ENCODE data around the gene PNRC1.
"Not testable (repeated sequence)": the region's sequence is repeated elsewhere in the genome, so short reads cannot be mapped to it uniquely, and the experiment has no call there.

PNRC1 gene

DNA sequence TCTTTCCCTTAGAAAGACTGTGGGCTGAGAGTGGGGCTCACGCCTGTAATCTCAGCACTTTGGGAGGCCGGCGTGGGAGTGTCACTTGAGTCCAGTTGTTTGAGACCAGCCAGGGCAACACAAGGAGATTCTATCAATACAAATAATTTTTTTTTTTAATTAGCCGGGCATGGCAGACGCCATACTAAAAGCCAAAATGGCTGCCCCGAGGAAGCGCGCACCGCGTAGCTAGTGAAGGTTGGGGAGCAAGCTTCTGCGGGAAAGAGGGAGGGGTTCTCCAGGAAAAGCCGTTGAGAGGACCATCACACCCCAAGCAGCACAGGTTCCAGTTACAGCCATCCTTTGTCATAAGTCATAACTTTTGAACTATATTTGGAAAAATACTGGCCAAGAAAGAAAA is 21.3 kb upstream of the PNRC1 start:
- DNase-seq (ENCODE audit: low spot score) = no peak

GRCh38 chr6:89063881-89064280 is 16.7 kb upstream of the PNRC1 start:
- no peak for DNase-seq (ENCODE audit: low spot score)

DNA sequence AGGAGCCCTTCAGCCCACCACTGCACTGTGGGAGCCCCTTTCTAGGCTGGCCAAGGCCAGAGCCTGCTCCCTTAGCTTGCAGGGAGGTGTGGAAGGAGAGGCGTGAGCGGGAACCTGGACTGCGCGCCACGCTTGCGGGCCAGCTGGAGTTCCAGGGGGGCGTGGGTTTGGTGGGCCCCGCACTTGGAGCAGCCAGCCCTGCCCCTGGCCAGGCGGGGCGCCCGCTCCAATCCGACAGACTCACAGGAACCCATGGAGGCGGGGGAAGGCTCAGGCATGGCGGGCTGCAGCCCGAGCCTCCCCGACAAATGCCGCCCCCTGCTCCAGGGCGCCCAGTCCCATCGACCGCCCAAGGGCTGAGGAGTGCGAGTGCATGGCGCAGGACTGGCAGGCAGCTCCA is 15.6 kb upstream of the PNRC1 start:
- DNase-seq (ENCODE audit: low spot score) = not testable (repeated sequence)

- not testable (repeated sequence) for DNase-seq (ENCODE audit: low spot score)
Measured at GRCh38 chr6:89066121-89066520, 14.4 kb upstream of the PNRC1 start.

- DNase-seq (ENCODE audit: low spot score) = no peak
Measured at GRCh38 chr6:89066940-89067646, 13.5 kb upstream of the PNRC1 start.

- no peak for DNase-seq (ENCODE audit: low spot score)
Measured at GRCh38 chr6:89067796-89068195, 12.8 kb upstream of the PNRC1 start.

GRCh38 chr6:89068695-89069094 is 11.9 kb upstream of the PNRC1 start:
- DNase-seq (ENCODE audit: low spot score) = no peak

GRCh38 chr6:89069536-89070163 is 10.9 kb upstream of the PNRC1 start:
- DNase-seq (ENCODE audit: low spot score) = no peak

DNA sequence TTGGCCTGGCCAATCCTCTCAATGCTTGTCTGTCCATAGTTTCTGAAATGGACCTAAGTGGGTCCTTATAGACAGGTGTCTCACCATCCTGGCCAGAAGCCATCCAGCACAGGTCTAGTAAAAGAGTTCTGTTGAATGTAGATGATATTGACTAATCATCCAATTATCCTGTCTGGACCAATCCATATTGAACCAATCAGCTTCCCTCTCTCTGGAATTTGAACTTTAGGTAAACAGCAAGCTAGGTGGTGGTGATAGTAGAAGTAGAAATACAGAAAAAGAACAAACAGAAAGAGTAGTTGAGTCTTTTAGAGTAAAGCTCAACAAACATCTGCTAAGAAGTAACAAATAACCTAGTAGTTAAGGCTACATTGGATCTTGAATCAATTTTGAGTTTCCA is 9.5 kb upstream of the PNRC1 start:
- no peak for DNase-seq (ENCODE audit: low spot score)

DNA sequence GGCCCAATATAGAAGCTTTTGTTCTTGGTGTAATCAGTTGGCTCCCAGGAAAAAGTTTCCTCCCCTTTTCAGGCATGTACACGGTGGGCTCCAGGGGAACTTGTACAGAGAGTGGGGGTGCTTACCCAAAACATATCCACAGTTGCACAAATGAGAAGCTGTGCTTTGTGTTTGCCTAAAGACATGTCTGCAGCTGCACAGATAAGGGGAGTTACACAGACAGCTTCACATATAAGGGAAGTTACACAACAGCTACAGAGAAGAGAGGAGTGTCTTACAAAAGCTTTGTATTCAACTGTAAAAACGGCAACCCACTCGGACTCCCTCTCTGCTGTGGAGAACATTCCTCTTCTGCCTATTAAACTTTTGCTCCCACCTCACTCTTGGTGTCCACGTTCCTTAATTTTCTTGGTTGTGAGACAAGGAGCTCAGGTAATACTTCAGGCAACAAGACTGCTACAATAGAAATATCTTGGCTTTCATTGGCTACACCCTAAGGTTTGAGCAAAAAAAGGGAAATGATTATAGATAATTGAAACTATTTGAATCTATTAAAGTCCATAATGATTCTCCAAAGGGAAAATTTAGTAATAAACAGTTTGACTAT is 7.4 kb upstream of the PNRC1 start:
- DNase-seq (ENCODE audit: low spot score) = no peak

DNA sequence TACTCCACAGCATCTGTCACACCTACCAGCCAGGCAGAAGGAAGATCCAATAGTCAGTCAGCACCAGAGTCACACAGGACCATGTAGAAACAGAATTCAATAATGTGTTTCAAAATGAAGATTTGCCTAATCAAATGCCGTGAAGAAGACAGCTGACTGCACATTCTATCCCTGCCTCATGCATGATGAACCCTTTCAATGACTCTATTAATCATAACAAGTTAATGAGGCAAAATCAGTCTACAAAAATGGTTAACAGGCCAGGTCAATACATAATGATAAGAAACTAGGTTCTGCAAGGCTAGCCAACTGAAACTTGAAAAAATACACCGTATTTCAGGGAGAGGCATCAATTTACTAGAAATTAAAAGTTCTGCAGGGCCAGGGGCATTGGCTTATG is 6.7 kb upstream of the PNRC1 start:
- DNase-seq (ENCODE audit: low spot score) = no peak

DNA sequence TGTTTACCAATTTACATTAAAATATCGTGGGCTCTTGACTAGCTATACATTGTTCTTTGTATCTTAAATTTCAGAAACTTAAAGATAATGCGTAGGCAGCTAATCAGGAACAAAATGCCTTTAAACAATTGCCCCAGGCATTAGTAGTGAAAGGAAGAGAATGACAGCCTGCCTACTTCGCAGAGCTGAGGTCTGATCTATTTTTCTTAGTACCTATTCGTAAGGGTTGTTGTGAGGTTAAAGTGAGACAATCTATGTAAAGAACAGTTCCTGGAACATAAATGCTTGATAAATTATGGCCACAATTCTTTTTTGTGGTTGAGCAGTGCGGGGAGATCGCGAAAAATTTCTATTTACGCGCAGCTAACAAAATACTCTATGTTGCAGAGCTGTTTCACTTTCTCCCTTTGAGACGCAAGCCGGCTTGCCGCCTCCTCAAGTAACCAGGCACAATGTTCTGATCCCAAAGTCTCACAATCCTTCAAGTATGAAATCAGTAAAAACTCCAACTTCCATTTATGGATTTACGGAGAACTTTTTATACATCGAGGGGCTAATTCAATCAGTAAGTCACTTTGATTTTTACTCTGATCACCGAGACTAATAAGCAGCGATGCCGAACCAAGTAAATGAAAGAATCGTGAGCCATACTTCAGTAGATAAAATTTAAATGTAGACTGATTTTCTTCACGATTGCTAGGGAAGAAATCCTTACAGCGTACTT is 878 bp upstream of the PNRC1 start:
- DNase-seq (ENCODE audit: low spot score) = peak; percentile 81

DNA sequence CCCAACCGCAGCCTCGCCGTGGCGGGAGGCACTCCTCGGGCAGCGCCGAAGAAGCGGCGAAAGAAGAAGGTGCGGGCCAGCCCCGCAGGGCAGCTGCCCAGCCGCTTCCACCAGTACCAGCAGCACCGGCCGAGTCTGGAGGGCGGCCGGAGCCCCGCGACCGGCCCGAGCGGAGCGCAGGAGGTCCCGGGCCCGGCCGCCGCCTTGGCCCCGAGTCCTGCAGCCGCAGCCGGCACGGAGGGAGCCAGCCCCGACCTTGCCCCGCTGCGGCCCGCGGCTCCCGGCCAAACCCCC is 525 bp downstream of the PNRC1 start:
- no peak for DNase-seq (ENCODE audit: low spot score)

DNA sequence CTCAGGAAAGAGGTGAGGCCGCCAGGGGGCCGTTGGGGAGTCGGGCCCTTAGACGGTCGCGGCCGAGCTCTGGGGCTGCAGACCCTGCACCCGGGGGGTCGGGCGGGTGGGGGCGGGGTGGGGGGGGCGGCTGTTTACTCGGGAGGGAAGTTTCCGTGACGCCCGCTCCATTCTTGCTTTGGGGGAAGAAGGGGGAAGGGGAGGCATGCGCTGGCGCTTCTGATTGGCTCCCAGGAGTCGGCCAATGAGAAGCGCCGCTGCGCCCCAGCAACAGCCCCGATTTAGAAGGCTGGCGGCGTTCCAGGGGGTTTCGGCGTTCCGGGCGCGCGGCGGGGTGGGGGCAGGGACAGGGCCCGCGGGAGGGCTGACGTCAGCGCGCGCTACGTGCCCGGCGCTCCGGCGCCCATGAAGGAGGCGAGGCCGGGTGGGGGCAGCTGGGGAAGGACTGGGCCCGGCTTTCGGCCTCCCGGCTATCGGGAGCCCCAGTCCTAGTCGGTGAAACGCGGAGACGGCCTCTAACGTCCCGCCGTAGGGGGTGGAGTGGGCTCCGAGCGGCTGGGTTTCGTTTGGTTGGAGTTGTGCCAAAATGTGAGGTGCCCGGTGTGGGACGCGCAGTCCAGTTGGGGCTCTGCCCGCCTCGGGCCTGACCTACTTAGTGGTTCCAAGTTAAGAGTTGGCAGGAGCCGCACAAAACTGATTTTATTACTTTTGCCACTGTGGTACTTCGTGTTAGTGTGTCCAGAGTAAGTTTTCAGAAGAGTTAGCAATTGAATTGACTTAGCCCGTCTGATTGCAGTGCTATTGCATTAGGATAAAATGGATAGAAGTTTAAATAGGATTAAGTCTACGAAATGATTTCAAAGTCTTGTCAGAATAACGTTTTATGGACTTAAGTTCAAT is 1.1 kb downstream of the PNRC1 start:
- peak; percentile 95 for DNase-seq (ENCODE audit: low spot score)

- DNase-seq (ENCODE audit: low spot score) = no peak
Measured at GRCh38 chr6:89082486-89082891, 1.9 kb downstream of the PNRC1 start.

- no peak for DNase-seq (ENCODE audit: low spot score)
Measured at GRCh38 chr6:89084542-89084941, 4.0 kb downstream of the PNRC1 start.

DNA sequence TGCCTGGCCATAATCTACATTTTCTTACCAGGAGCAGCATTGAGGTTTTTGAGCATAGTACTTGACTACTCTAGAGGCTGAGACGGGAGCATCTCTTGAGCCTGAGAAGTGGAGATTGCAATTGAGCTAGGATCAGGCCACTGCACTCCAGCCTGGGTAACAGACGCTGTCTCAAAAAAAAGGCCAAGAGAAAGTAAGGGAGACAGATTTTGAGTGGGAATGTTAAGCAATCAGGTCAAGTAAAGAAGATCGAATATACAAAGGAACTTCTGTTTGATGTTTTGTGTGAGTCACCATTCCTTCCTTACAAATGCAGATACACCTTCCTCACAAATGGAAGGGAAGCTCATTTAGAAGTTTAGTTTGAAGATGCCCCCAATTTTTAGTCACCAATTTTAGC is 4.4 kb downstream of the PNRC1 start:
- DNase-seq (ENCODE audit: low spot score) = no peak

DNA sequence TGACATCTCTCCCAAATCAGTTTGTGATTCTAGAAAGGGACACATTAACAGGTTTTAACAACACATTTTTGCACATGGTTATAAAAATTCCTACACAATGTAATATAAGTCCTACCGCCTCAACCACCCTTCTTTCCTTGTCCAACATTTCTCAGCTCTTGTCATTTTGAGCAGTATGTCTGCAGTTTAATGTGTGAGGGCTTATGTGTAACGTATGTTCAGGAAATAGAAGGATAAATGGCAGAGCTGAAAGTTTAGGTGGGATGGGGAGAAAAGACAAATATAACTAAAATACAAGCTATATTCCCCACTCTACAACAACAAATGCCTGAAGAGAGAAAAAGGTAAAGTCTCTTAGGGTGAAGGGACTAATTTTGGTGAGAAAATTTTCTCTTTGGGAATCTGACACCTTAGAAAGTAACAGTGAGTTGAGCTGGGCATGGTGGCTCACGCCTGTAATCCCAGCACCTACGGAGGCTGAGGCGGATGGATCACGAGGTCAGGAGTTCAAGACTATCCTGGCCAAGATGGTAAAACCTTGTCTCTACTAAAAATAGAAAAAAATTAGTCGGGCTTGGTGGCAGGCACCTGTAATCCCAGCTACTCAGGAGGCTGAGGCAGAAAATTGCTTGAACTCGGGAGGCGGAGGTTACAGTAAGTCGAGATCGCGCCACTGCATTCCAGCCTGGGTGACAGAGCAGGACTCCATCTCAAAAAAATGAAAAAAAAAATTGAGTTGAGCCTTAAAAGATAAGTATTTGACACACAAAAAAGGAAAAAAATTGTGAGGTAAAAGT is 5.1 kb downstream of the PNRC1 start:
- no peak for DNase-seq (ENCODE audit: low spot score)

- no peak for DNase-seq (ENCODE audit: low spot score)
Measured at GRCh38 chr6:89087881-89088280, 7.3 kb downstream of the PNRC1 start.

DNA sequence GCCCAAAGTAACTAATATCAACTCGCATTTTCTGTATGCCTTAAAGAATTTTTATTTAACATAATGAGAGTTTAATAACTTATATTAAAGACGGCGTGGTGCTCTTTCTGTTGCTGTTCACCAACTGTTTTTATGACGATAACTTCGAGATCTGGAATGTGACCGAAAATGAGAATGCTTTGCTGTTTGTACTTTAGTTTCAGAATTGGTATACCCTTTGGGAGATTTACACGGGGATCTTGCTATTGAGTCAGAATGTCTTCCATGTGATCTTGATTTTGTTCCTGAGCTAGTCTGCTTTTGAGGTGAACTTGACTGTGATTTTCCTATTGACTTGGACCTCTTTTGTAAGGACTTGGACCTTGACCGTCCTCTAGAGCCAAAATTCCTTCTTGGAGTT is 17.9 kb downstream of the PNRC1 start:
- DNase-seq (ENCODE audit: low spot score) = no peak

DNA sequence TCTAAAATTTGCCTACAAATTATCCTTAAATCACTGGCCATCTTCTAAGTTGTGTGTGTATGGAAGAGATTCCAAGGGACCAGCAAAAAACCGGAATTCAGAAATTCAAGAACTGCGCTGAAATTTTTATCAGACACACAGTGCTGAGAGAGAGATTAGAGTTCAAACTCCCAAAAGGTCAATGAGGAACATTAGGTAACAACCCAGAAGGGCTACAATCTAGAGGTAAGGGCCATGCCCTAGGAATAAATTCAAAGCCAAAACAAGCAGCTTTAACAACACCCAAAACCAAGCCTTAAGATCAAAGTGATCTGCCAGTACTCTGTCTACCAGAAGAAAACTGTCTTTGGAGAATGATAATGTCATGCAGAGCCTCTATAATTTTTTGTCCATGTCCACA is 19.6 kb downstream of the PNRC1 start:
- no peak for DNase-seq (ENCODE audit: low spot score)

Data from cerebellar cortex (tissue), 1 donor.